ENCODE data around the gene STEAP1B. TPM values are rescaled to one million over a fixed set of nuclear protein-coding genes. Genes with fewer than 3 reads are reported as not detected.

The STEAP1B gene
- total and polyA plus RNA-seq, 2 experiments from 2014 or later: 0.16 TPM; not detected in 1

DNA sequence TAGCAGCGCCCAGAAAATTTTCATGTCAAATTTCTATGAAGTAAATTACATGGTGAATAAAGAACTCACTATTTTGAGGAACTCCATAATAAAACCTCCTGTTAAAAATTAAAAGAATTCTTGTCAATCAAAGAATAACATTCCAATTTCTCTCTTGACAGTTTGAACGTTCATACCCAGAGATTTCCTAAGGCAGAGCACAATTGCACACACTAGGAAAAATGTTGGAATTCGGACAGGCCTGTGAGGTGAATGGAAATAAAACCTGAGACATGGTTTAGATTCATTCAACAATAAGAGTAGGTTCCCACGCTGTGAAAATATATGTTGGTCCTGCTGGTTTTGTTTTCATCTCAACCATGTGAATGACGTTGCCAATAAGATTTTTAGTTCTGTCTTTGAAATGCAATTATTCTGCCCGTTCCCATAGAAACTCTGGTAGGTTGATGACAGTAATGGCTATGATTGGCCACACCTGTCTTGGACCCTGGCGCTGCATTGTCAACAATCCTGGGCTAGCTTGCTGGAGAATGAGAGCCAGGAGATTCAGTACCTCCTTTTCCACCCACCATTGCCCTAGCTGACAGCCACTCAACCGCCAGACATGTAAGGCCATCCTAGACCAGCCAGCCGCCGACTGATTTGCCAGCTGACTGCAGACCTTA is 99.7 kb downstream of the STEAP1B start:
- Histone ChIP-seq H3K4me2 (no peak overlapping the region), H2AFZ (no peak overlapping the region), H3K27me3 (no peaks in the 10 kb centered on the region), H3K27ac (no peak overlapping the region), H3K36me3 (replicated peaks; ENCODE audit: insufficient read depth, low read depth) (no peaks in the 10 kb centered on the region), H3K9me2 (replicated peaks; ENCODE audit: insufficient read depth) (no peaks in the 10 kb centered on the region), H3K4me1 (ENCODE audit: insufficient read depth) (no peaks in the 10 kb centered on the region), H3K4me3 (no peak overlapping the region), H4K20me1 (ENCODE audit: insufficient read depth, poor library complexity, severe bottlenecking) (no peaks in the 10 kb centered on the region), H3K9me3 (ENCODE audit: low read depth) (no peaks in the 10 kb centered on the region), H3K79me2 (no peaks in the 10 kb centered on the region)
- no peak for TF ChIP-seq EZH2 (IDR thresholded peaks at IDR 0.05; ENCODE audit: borderline replicate concordance)
- TF ChIP-seq EZH2phosphoT487 (IDR thresholded peaks at IDR 0.05; ENCODE audit: low read depth, severe bottlenecking, unreplicated experiment): no peak
- TF ChIP-seq, protein P1, sequence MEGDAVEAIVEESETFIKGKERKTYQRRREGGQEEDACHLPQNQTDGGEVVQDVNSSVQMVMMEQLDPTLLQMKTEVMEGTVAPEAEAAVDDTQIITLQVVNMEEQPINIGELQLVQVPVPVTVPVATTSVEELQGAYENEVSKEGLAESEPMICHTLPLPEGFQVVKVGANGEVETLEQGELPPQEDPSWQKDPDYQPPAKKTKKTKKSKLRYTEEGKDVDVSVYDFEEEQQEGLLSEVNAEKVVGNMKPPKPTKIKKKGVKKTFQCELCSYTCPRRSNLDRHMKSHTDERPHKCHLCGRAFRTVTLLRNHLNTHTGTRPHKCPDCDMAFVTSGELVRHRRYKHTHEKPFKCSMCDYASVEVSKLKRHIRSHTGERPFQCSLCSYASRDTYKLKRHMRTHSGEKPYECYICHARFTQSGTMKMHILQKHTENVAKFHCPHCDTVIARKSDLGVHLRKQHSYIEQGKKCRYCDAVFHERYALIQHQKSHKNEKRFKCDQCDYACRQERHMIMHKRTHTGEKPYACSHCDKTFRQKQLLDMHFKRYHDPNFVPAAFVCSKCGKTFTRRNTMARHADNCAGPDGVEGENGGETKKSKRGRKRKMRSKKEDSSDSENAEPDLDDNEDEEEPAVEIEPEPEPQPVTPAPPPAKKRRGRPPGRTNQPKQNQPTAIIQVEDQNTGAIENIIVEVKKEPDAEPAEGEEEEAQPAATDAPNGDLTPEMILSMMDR (IDR thresholded peaks at IDR 0.05; ENCODE audit: poor library complexity): no peak
- 83% methylated on average over 10 of the region's 10 CpGs for WGBS (ENCODE audit: low lambda C conversion rate, missing lambda C conversion rate)
- no peak for DNase-seq (ENCODE audit: low spot score)

DNA sequence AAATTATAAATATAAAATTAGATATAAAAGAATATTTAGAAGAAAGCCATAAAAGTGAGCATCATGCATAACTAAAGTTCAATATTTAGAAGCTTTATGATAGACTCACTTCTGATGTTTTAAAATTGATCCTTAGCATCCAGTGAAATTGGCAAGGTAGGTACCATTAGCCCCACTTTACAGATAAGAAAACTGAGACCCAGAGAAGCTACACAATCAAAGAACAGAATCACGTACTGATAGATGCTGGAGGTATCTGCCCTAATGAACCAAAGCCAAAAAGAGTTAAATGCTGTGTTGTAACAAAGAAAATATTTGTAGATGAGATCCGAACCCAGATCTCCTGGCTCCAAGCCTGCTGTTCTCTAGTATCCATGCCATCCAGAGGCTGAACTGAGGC is 100.4 kb downstream of the STEAP1B start:
- Histone ChIP-seq H3K36me3 (replicated peaks; ENCODE audit: insufficient read depth, low read depth) (no peaks in the 10 kb centered on the region), H3K27ac (no peak overlapping the region), H2AFZ (no peak overlapping the region), H3K4me3 (no peak overlapping the region), H3K4me2 (no peak overlapping the region), H3K27me3 (no peaks in the 10 kb centered on the region), H3K79me2 (no peaks in the 10 kb centered on the region), H3K9me3 (ENCODE audit: low read depth) (no peaks in the 10 kb centered on the region), H3K4me1 (ENCODE audit: insufficient read depth) (peaks cover 4% of the 10 kb centered on the region), H3K9me2 (replicated peaks; ENCODE audit: insufficient read depth) (no peaks in the 10 kb centered on the region), H4K20me1 (ENCODE audit: insufficient read depth, poor library complexity, severe bottlenecking) (no peaks in the 10 kb centered on the region)
- TF ChIP-seq, protein P1 (IDR thresholded peaks at IDR 0.05; ENCODE audit: poor library complexity): no peak
- TF ChIP-seq EZH2phosphoT487 (IDR thresholded peaks at IDR 0.05; ENCODE audit: low read depth, severe bottlenecking, unreplicated experiment) (no peak), EZH2 (IDR thresholded peaks at IDR 0.05; ENCODE audit: borderline replicate concordance) (no peak)
- 89% methylated on average over 2 of the region's 2 CpGs for WGBS (ENCODE audit: low lambda C conversion rate, missing lambda C conversion rate)
- DNase-seq (ENCODE audit: low spot score): no peak

DNA sequence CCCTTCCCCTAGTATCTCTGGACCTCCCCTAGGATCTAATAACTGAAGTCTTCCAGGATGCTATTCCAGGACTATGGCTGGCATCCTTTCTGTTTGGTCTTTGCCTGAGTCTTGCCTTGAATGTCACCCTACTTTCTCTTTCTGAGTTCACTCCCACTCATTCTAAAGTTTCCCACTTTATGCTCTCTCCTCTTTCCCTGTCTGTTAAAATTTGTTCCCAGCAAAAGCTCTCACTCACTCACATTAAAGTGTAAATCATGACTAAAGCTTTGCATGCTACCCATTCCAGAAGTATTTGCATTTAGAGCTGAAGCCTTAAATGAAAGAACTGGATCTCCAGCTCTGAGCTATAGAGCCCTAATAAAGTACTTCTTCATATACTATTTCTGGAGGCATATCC is 100.9 kb downstream of the STEAP1B start:
- Histone ChIP-seq H3K9me3 (ENCODE audit: low read depth) (no peaks in the 10 kb centered on the region), H3K36me3 (replicated peaks; ENCODE audit: insufficient read depth, low read depth) (no peaks in the 10 kb centered on the region), H3K27me3 (no peaks in the 10 kb centered on the region), H3K4me1 (ENCODE audit: insufficient read depth) (peaks cover 7% of the 10 kb centered on the region), H3K9me2 (replicated peaks; ENCODE audit: insufficient read depth) (no peaks in the 10 kb centered on the region), H3K4me3 (no peak overlapping the region), H3K27ac (no peak overlapping the region), H3K79me2 (no peaks in the 10 kb centered on the region), H3K4me2 (no peak overlapping the region), H2AFZ (no peak overlapping the region), H4K20me1 (ENCODE audit: insufficient read depth, poor library complexity, severe bottlenecking) (no peaks in the 10 kb centered on the region)
- DNase-seq (ENCODE audit: low spot score): no peak
- TF ChIP-seq EZH2 (IDR thresholded peaks at IDR 0.05; ENCODE audit: borderline replicate concordance) (no peak), EZH2phosphoT487 (IDR thresholded peaks at IDR 0.05; ENCODE audit: low read depth, severe bottlenecking, unreplicated experiment) (no peak)
- TF ChIP-seq, protein P1 (IDR thresholded peaks at IDR 0.05; ENCODE audit: poor library complexity): no peak

Measured in hepatocyte (in vitro differentiated cells).